Measurements from ENCODE around the gene DDIT3.
A peak's percentile ranks its signal among the peaks of the same experiment; 100 is the strongest.

The DDIT3 gene

DNA sequence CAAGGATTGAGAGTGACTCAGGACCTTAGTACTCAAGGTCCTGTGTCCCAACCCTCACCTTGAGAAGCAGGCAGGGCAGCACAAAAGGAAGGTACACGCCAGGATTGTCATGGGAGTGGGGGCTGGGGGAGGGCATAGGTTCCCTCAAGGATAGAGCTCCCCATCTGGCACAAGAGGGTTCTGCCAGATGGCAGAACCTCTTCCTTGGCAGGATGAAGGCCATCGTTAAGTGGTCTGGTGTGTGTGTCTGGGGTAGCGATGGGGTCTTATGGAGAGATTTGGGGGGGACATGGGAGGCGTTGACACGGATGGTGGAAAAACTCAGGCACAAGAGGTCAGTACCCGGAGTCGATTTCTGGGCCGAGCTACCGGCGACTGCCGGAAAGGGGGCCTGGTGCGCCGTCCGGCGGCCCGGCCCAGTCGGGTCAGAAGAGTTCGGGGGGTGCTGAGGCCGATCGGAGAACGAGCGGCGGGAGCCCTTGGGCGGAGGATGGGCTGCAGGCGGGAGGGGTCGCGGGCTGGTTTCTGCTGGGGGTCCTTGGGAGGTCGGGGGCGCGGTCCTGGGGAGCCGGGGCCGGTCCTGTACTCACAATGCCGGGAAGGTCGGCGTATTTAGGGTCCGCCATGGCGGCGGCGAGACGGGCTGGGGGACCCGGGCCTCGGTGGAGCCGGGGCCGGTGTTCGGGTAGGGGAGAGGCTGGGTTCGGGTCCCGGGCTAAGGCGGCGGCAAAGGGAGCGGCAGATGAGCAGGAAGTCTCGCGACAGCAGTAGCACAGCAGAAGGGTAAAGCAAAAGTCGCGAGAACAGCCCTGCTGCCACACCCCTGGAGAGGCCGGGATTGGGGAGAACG lies 26.3 kb upstream of the DDIT3 start, which contains the start of gene DCTN2:
Gene DCTN2, minus strand, starts transcription at position 755 of the 850 bp plus-strand sequence. Its CDS starts 129 bp downstream, at position 626.
- DNase-seq = peak; percentile 97

GRCh38 chr12:57545809-57546437 lies 25.6 kb upstream of the DDIT3 start:
- DNase-seq = no peak

- DNase-seq = peak; percentile 16
Measured at GRCh38 chr12:57543581-57543980, 23.3 kb upstream of the DDIT3 start.

DNA sequence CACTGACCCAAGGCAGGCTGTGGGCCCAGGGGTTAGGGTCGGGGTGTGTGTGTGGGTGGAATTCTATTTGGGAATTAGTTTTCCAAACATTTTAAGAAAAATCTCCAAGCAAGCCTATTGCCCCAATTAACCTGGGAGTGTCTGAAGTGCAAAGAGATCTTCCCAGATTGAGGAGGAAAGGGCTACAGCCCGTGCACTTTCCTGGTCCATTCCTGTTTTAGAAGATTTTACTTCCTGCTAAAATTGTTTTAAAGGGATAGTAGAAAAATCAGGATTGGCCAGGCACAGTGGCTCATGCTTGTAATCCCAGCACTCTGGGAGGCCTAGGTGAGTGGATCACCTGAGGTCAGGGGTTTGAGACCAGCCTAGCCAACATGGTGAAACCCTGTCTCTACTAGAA lies 21.4 kb upstream of the DDIT3 start:
- no peak for DNase-seq

DNA sequence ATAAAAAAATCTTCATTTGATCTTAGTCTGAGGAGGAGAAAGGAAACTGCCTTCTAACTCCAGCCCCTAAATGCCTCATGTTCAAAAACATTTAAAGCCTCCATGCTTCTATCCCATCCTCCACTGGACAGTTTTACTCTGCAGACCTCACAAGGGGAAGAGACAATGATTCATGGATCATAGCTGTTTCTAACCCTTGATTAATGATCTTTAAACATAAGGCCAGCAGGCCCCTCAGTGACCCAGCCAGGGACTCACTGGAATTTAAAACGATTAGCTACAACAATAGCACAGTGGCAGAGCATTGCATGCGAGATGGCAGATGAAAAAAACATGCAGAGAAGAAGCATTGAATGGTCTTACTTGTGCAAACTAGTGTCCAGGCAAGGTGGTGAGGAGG lies 20.7 kb upstream of the DDIT3 start:
- no peak for DNase-seq

GRCh38 chr12:57539134-57539768 lies 18.9 kb upstream of the DDIT3 start:
- no peak for DNase-seq

GRCh38 chr12:57536597-57536942 lies 16.3 kb upstream of the DDIT3 start:
- no peak for DNase-seq

GRCh38 chr12:57535764-57536596 lies 15.7 kb upstream of the DDIT3 start:
- DNase-seq = no peak

DNA sequence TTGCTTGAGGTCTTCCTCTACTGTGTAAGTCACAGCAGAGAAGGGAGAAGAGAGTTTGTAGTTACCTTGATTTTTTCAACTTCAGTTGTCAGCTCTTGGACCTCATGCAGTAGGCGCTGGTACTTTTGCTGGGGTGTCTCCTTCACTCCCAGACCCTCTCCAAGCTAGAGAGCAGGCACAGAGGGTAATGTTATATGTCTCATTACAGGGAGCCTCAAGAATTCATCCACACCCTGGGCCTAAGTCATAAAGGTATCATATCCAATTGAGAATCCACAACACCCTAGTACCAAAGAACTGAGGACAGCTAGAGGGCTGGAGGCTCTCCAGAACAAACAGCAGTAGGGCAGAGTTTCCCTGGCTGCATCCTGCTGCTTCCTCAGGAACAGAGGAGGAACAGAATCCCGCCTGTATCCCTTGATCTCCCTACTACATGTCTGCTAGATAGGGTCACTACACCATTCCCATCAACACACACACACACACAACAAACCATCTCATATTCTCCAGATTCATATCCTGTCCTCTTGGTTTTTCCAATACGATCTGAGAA lies 14.8 kb upstream of the DDIT3 start:
- no peak for DNase-seq

DNA sequence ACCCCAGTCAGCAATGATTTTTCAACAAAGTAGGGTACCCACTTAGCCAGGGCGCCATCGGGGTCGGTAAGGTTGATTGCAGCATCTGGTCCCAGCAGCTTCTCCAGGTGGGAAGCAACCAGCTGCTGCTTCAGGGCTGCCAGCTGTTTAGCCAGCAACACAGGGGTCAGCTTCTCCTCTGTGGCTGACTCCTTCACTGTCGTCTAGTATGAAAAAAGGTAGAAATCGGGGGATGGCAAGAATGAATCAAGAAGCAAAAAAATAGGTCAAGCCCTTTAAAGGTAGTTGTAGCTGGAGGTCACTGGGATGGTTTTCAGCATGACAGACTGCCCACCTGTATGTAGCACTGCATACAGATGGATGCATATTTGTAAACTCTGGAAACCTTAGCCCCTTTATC lies 13.9 kb upstream of the DDIT3 start:
- no peak for DNase-seq

GRCh38 chr12:57533108-57533507 lies 12.8 kb upstream of the DDIT3 start:
- no peak for DNase-seq

DNA sequence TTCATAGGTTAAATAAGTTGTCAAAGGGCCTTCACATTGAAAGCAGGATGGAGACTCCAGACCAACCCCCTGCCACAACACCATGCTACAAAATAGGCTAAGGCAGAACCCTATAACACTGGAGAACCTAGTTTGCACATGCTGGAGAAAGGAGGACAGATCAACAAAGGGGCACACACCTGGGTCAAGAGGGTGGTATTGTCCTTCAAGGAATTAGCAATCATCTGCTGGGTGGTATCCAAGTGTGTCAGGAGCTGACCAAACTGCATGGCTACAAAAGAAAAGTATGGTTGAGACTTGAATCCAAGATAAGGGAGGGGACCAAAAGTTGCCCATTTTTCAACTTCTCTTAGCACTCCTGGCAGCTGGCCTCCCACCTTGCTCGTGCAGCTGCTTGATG lies 11.5 kb upstream of the DDIT3 start:
- no peak for DNase-seq

DNA sequence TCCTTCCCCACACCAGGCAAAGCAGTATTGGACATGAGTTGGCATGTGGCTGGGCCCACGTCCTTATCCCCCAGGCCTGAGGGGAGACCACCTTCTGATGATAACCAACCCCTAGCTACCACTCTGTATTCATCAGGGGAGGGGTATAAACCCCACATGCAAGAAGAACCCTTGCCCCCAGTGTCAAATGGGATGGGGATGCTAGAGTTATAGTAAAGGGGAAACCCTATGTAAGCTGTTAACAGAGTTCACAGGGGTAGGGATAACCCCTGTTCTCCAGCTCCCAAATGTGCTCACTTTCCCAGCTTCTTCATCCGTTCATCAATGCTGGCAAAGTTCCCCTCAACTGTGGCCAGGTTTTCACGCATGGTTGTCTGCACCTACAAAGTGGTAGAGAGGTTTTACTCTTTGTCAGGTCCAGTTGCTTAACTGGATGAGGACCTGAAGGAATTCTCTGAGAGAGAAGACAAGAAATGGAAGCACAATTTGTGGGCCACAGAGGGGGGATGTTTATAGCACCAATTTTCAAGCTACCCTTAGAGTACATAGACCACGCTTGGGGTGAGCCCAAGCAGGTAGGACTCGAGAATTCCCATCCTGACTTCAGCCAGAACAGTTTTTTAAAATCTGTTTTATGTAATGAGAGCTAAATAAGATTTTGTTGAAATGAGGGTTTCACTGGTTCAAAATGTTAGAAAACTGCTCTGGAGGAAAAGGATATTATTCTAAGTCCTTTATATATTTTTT lies 10.3 kb upstream of the DDIT3 start:
- no peak for DNase-seq

- DNase-seq = no peak
Measured at GRCh38 chr12:57529831-57530230, 9.5 kb upstream of the DDIT3 start.

GRCh38 chr12:57528831-57529555 lies 8.7 kb upstream of the DDIT3 start:
- no peak for DNase-seq

DNA sequence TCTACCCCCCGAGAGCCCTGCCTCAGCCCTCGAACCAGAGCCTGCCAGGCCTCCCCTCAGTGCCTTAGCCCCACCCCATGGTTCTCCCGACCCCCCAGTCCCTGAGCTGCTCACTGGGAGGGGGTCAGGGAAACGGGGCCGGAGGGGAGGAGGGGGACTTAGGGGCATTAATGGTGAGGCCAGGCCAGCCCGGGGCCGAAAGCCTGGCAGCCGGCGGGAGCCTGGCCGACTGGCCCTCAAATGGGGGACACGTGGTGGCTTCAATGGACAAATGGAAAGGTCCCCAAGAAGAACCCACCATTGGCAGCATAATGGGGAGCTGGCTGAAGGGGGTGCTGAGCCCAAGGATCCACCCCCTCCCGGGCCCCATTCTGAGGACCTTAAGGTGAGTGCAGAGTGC lies 7.9 kb upstream of the DDIT3 start:
- no peak for DNase-seq

DNA sequence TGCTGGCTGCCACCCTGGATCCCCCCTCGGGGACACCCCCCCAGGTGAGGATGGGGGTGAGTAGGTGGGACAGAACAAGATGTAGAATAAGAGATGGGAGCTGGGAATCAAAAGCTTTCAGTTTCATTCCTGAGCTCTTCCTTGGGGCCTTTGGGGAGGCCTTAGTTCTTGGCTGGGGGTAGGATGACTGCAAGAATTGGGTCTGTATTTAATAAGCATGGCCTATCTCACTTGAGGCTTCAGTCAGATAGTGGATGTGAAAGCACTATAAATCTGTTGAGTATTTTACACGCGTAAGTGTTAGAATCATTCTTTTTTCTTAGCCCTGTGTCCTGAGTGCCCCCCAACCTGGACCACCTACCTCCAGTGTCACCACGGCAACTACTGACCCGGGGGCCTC lies 6.9 kb upstream of the DDIT3 start:
- no peak for DNase-seq

GRCh38 chr12:57526477-57527126 lies 6.3 kb upstream of the DDIT3 start:
- DNase-seq = no peak

GRCh38 chr12:57525615-57526383 lies 5.5 kb upstream of the DDIT3 start:
- DNase-seq = no peak
